H1 (cell line): ENCODE results near the gene MACROD2.
"Not testable (repeated sequence)": the region's sequence is repeated elsewhere in the genome, so short reads cannot be mapped to it uniquely, and the experiment has no call there.

Source experiments
- KDM4A ChIP-seq: IDR thresholded peaks from one replicate; pipeline ENCODE4 v1.7.1; 2012; ENCODE audit warnings: low read depth, mild to moderate bottlenecking, moderate library complexity, low read length, inconsistent platforms; ENCODE audit not compliant: severe bottlenecking
- POLR2A ChIP-seq, 2 experiments: IDR thresholded peaks; 1 replicate in 1 of 2; 2 replicates in 1 of 2; pipeline ENCODE4 v1.6.1; 2011; ENCODE audit warnings: low read depth in 2 of 2, low read length in 2 of 2, mild to moderate bottlenecking in 2 of 2; ENCODE audit errors: control extremely low read depth in 1 of 2
- RFX5 ChIP-seq: IDR thresholded peaks from 2 replicates; pipeline ENCODE4 v1.6.1; 2011; ENCODE audit warnings: low read depth, low read length, improper control_type of control experiment, borderline replicate concordance
- ZNF274 ChIP-seq: IDR thresholded peaks from 2 replicates; pipeline ENCODE4 v1.7.0; 2012; ENCODE audit warnings: low read length, borderline replicate concordance; ENCODE audit errors: extremely low read depth

DNA sequence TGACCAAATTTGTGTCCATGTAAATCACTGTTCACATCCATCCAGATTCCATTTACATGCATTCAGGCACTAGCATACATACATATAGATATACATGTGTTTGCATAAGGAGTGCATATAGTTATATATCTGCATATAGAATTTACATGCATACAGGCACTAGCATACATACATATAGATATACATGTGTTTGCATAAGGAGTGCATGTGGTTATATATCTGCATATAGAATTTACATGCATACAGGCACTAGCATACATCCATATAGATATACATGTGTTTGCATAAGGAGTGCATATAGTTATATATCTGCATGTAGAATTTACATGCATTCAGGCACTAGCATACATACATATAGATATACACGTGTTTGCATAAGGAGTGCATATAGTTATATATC lies 1145.6 kb downstream of the MACROD2 start:
- not testable (repeated sequence) for TF ChIP-seq POLR2A (IDR thresholded peaks at IDR 0.05; ENCODE audit: control extremely low read depth in 1 of 2, low read depth in 2 of 2, low read length in 2 of 2); ZNF274; KDM4A; RFX5
